ENCODE data around the gene GDF10. TPM values are rescaled to one million over a fixed set of nuclear protein-coding genes. Genes with fewer than 3 reads are reported as not detected.
A peak's percentile ranks its signal among the peaks of the same experiment; 100 is the strongest.

GDF10 gene
- total RNA-seq, 4 donors from 2014 or later: 0.79 to 1.2 (median 1.00) TPM; not detected in 1

- Histone ChIP-seq H3K36me3 (no peaks in the 10 kb centered on the region), H3K4me3 (no peak overlapping the region), H3K9me3 (no peaks in the 10 kb centered on the region), H3K27ac (no peak overlapping the region), H3K27me3 (no peaks in the 10 kb centered on the region), H3K4me1 (no peaks in the 10 kb centered on the region)
- TF ChIP-seq POLR2A (IDR thresholded peaks at IDR 0.05) (no peak), EP300 (IDR thresholded peaks at IDR 0.05; ENCODE audit: low read depth) (no peak)
- peak; percentile 3 for DNase-seq
- in situ Hi-C loops (cut with MboI; ENCODE audit: low pct_ligation_motif_present in 1 of 4, low pct_unique_long_range_greater_than_20kb in 1 of 4, low sequenced_read_pairs in 3 of 4) (no loop called here), intact Hi-C loops (cut with DNase I; ENCODE audit: low total_unique reads) (no loop called here)
- WGBS, 2 donors (ENCODE audit: low coverage in 1 of 2): 80 to 81% methylated on average over 1 to 9 of the region's 9 CpGs
Observed at GRCh38 chr10:47260505-47261111, 39.4 kb upstream of the GDF10 start.

DNA sequence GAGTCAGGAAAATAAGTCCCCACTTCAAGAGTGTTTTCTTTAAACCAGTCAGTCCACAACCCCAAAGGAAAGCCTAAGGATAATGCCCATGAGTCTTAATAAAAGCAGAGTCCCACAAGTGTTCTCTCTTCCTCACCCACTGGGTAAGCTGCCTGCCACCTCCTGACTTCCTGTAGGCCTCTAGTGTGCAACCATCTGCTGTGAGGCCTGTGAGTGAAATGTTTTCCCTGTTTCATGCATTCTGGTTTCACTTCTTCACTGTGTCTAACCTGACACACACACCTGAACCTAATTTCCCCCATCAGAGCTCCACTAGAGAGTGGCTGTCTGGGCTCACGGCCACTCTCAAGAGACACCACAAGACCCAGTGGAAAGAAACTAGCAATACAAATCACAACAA, 38.9 kb upstream of the GDF10 start:
- peak; percentile 9 for DNase-seq
- Histone ChIP-seq H3K36me3 (no peaks in the 10 kb centered on the region), H3K27ac (no peak overlapping the region), H3K4me3 (no peak overlapping the region), H3K27me3 (no peaks in the 10 kb centered on the region), H3K9me3 (no peaks in the 10 kb centered on the region), H3K4me1 (no peaks in the 10 kb centered on the region)
- TF ChIP-seq EP300 (IDR thresholded peaks at IDR 0.05; ENCODE audit: low read depth) (no peak), POLR2A (IDR thresholded peaks at IDR 0.05) (no peak), POLR2AphosphoS5 (IDR thresholded peaks at IDR 0.05) (no peak)
- TF ChIP-seq, protein P1, sequence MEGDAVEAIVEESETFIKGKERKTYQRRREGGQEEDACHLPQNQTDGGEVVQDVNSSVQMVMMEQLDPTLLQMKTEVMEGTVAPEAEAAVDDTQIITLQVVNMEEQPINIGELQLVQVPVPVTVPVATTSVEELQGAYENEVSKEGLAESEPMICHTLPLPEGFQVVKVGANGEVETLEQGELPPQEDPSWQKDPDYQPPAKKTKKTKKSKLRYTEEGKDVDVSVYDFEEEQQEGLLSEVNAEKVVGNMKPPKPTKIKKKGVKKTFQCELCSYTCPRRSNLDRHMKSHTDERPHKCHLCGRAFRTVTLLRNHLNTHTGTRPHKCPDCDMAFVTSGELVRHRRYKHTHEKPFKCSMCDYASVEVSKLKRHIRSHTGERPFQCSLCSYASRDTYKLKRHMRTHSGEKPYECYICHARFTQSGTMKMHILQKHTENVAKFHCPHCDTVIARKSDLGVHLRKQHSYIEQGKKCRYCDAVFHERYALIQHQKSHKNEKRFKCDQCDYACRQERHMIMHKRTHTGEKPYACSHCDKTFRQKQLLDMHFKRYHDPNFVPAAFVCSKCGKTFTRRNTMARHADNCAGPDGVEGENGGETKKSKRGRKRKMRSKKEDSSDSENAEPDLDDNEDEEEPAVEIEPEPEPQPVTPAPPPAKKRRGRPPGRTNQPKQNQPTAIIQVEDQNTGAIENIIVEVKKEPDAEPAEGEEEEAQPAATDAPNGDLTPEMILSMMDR (IDR thresholded peaks at IDR 0.05): no peak
- in situ Hi-C loops (cut with MboI; ENCODE audit: low pct_ligation_motif_present in 1 of 4, low pct_unique_long_range_greater_than_20kb in 1 of 4, low sequenced_read_pairs in 3 of 4): no loop called here
- WGBS, 2 donors (ENCODE audit: low coverage in 1 of 2): 80 to 83% methylated on average over 1 of the region's 1 CpG
- intact Hi-C loops (cut with DNase I; ENCODE audit: low total_unique reads): no loop called here

GRCh38 chr10:47261556-47261955, 38.4 kb upstream of the GDF10 start:
- no peak overlapping the region for H3K27ac ChIP-seq
- TF ChIP-seq EP300 (IDR thresholded peaks at IDR 0.05; ENCODE audit: low read depth) (no peak), POLR2AphosphoS5 (IDR thresholded peaks at IDR 0.05) (no peak), POLR2A (IDR thresholded peaks at IDR 0.05) (no peak)
- TF ChIP-seq, protein P1 (IDR thresholded peaks at IDR 0.05): no peak
- in situ Hi-C loops (cut with MboI; ENCODE audit: low pct_ligation_motif_present in 1 of 4, low pct_unique_long_range_greater_than_20kb in 1 of 4, low sequenced_read_pairs in 3 of 4) (no loop called here), intact Hi-C loops (cut with DNase I; ENCODE audit: low total_unique reads) (no loop called here)
- no peaks in the 10 kb centered on the region for H3K36me3 ChIP-seq
- no peaks in the 10 kb centered on the region for H3K4me1 ChIP-seq
- WGBS, 2 donors (ENCODE audit: low coverage in 1 of 2): 79% methylated on average over 5 of the region's 5 CpGs; no CpG with 5 or more reads in 1 of the 2 donors
- H3K9me3 ChIP-seq: no peaks in the 10 kb centered on the region
- no peak overlapping the region for H3K4me3 ChIP-seq
- H3K27me3 ChIP-seq: no peaks in the 10 kb centered on the region
- peak; percentile 4 for DNase-seq

DNA sequence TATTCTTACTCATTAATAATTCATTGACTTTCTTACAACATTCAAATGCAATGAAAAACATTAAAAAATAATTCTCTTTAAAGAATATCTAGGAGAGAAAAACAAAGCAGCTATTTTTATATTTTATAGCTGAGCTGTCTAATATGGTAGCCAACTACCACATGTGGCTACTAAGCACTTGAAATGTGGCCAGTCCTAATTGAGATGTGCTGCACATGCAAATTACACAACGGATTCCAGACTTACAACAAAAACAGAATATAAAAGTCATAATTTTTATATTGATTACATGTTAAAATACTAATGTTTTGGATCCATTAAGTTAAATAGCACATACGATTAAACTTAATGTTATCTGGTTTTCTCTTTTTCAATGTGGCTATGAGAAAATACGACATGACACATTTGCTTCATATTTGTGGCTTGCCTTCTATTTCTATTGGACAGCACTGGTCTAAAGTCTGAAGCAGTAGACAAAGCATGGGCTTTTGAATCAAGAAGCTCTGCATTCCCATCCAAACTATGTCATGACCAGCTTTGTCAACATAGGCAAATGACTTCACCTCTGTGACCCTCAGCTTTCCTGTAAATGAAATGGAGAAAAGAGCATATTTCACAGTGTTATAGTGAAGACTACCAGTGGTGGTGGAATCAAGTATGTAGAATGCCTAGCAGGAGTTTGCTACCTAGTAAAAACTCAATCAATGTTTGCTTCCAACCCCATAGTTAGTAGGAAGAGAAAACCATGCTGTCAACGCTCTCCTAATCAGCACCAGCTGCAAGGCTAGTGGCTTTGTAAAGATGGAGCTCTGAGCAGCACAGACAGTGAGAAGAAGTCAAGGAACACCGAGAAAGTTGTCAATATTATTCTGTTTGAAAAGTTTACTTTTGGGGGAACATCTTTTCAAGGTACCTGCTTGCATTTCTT, 37.1 kb upstream of the GDF10 start:
- no peaks in the 10 kb centered on the region for H3K9me3 ChIP-seq
- H3K36me3 ChIP-seq: no peaks in the 10 kb centered on the region
- no peaks in the 10 kb centered on the region for H3K4me1 ChIP-seq
- DNase-seq: no peak
- in situ Hi-C loops (cut with MboI; ENCODE audit: low pct_ligation_motif_present in 1 of 4, low pct_unique_long_range_greater_than_20kb in 1 of 4, low sequenced_read_pairs in 3 of 4): no loop called here
- H3K27me3 ChIP-seq: no peaks in the 10 kb centered on the region
- intact Hi-C loops (cut with DNase I; ENCODE audit: low total_unique reads): no loop called here
- 74 to 78% methylated on average over 4 to 5 of the region's 5 CpGs for WGBS, 2 donors (ENCODE audit: low coverage in 1 of 2)
- no peak for TF ChIP-seq EP300 (IDR thresholded peaks at IDR 0.05; ENCODE audit: low read depth)
- TF ChIP-seq, protein P1 (IDR thresholded peaks at IDR 0.05): no peak
- TF ChIP-seq POLR2AphosphoS5 (IDR thresholded peaks at IDR 0.05): no peak
- TF ChIP-seq POLR2A (IDR thresholded peaks at IDR 0.05): no peak
- no peak overlapping the region for H3K4me3 ChIP-seq
- H3K27ac ChIP-seq: no peak overlapping the region

All from transverse colon (tissue), 4 donors.